Measurements from ENCODE around the gene C2CD5. TPM values are rescaled to one million over a fixed set of nuclear protein-coding genes. Genes with fewer than 3 reads are reported as not detected.

C2CD5 gene
- total and polyA plus RNA-seq, 2 donors (not counting 1 experiment from before 2014, with no cell fraction given) = 24.6 to 61.7 TPM

- H3K27ac Mint-ChIP-seq = no peak overlapping the region
- CTCF ChIA-PET = no interaction called here
These were observed 2.7 kb downstream of the C2CD5 start for GRCh38 chr12:22541496-22542155.

GRCh38 chr12:22539055-22539454 lies 5.3 kb downstream of the C2CD5 start:
- peak overlapping the region; percentile 44 for H3K27ac Mint-ChIP-seq
- peaks cover 43 to 51% of the 10 kb centered on the region in 2 donors for H3K4me1 ChIP-seq (ENCODE audit: control insufficient read depth in 2 of 2, insufficient read depth in 2 of 2, low read length in 2 of 2)
- intact Hi-C loops (cut with micrococcal nuclease) = no loop called here

More at GRCh38 chr12:22541496-22542155, 2.7 kb downstream of the C2CD5 start:
- Mint-ChIP-seq H3K27me3 (no peaks in the 10 kb centered on the region), H3K4me1 (peaks cover 51% of the 10 kb centered on the region), H3K4me3 (peak overlapping the region; percentile 6), H3K9me3 (ENCODE audit: insufficient read depth) (peaks cover 4% of the 10 kb centered on the region)
- Histone ChIP-seq H4K20me1 (ENCODE audit: control insufficient read depth, insufficient read depth, low read length, poor library complexity, severe bottlenecking) (peaks cover 4% of the 10 kb centered on the region), H3K79me2 (ENCODE audit: control insufficient read depth, insufficient read depth, low read length) (peaks cover 68% of the 10 kb centered on the region), H3K27ac (ENCODE audit: low read length in 2 of 2) (peak overlapping the region in 1 of 2 donors; percentile 93), H2AFZ (ENCODE audit: insufficient read depth, low read depth, low read length, poor library complexity, severe bottlenecking) (peak overlapping the region; percentile 24), H3K36me3 (replicated peaks in 1 of 2; ENCODE audit: control extremely low read depth in 1 of 2, control insufficient read depth in 1 of 2, extremely low read depth in 1 of 2, insufficient read depth in 2 of 2, low read length in 1 of 2) (no peaks in the 10 kb centered on the region), H3K9ac (ENCODE audit: low read length) (no peak overlapping the region), H3K4me1 (ENCODE audit: control insufficient read depth in 2 of 2, insufficient read depth in 2 of 2, low read length in 2 of 2) (peaks cover 47 to 48% of the 10 kb centered on the region in 2 donors), H3K4me2 (replicated peaks; ENCODE audit: low read depth, low read length, poor library complexity, severe bottlenecking) (peak overlapping the region; percentile 78), H3K9me3 (ENCODE audit: control extremely low read depth in 1 of 3, control insufficient read depth in 2 of 3, insufficient read depth in 1 of 3, low read length in 2 of 3) (peaks cover 0 to 11% (median 4%) of the 10 kb centered on the region in 3 donors), H3K27me3 (replicated peaks in 1 of 4; ENCODE audit: control extremely low read depth in 1 of 4, control insufficient read depth in 3 of 4, insufficient read depth in 4 of 4, low read length in 3 of 4) (no peaks in the 10 kb centered on the region), H3K4me3 (ENCODE audit: control extremely low read depth in 1 of 5, extremely low read depth in 1 of 5, insufficient read depth in 1 of 5, low read depth in 2 of 5, low read length in 4 of 5) (no peak overlapping the region)
- intact Hi-C loops (cut with micrococcal nuclease) = loop anchor here (5.0 kb wide), 4 partner anchors 379 to 1104 kb away; partner anchors contain the start of genes GOLT1B, LDHB, PYROXD1 and RECQL
- 72% methylated on average over 5 of the region's 5 CpGs for WGBS (ENCODE audit: insufficient coverage)
- ATAC-seq (ENCODE audit: low read depth) (no peak), DNase-seq (no peak)
- TF ChIP-seq EZH2 (IDR thresholded peaks at IDR 0.05; ENCODE audit: borderline replicate concordance, insufficient read depth, low read depth, low read length, poor library complexity, severe bottlenecking) = no peak
- POLR2A ChIA-PET = no interaction called here

More at GRCh38 chr12:22539055-22539454, 5.3 kb downstream of the C2CD5 start:
- peak overlapping the region; percentile 59 for H3K4me2 ChIP-seq (replicated peaks; ENCODE audit: low read depth, low read length, poor library complexity, severe bottlenecking)
- POLR2A ChIA-PET = interaction anchor here (1.3 kb wide), 1 partner anchor 86 kb away, joined by 3 read pairs; the partner anchor contains the start of gene ETNK1
- peak overlapping the region in 1 of 5 experiments; percentile 22 for H3K4me3 ChIP-seq (ENCODE audit: control extremely low read depth in 1 of 5, extremely low read depth in 1 of 5, insufficient read depth in 1 of 5, low read depth in 2 of 5, low read length in 4 of 5)
- H3K9ac ChIP-seq (ENCODE audit: low read length) = no peak overlapping the region
- peak overlapping the region; percentile 37 to 79 for H3K27ac ChIP-seq (ENCODE audit: low read length in 2 of 2)
- H3K4me1 Mint-ChIP-seq = peaks cover 59% of the 10 kb centered on the region
- TF ChIP-seq EZH2 (IDR thresholded peaks at IDR 0.05; ENCODE audit: borderline replicate concordance, insufficient read depth, low read depth, low read length, poor library complexity, severe bottlenecking) (no peak), CTCF (IDR thresholded peaks at IDR 0.05) (no peak)
- peaks cover 0 to 4% (median 4%) of the 10 kb centered on the region in 3 donors for H3K9me3 ChIP-seq (ENCODE audit: control extremely low read depth in 1 of 3, control insufficient read depth in 2 of 3, insufficient read depth in 1 of 3, low read length in 2 of 3)
- ATAC-seq (ENCODE audit: low read depth) (peak; percentile 28), DNase-seq (peak; percentile 80)
- no peaks in the 10 kb centered on the region for H3K27me3 ChIP-seq (replicated peaks in 1 of 4; ENCODE audit: control extremely low read depth in 1 of 4, control insufficient read depth in 3 of 4, insufficient read depth in 4 of 4, low read length in 3 of 4)
- CTCF ChIA-PET = interaction anchor here (2.7 kb wide), 1 partner anchor 11 kb away, joined by 17 read pairs; no protein-coding TSS in a partner anchor
- H3K4me3 Mint-ChIP-seq = peak overlapping the region; percentile 21
- peaks cover 4% of the 10 kb centered on the region for H3K9me3 Mint-ChIP-seq (ENCODE audit: insufficient read depth)
- peaks cover 0 to 2% of the 10 kb centered on the region in 2 experiments for H3K36me3 ChIP-seq (replicated peaks in 1 of 2; ENCODE audit: control extremely low read depth in 1 of 2, control insufficient read depth in 1 of 2, extremely low read depth in 1 of 2, insufficient read depth in 2 of 2, low read length in 1 of 2)
- no peaks in the 10 kb centered on the region for H3K27me3 Mint-ChIP-seq
- H3K79me2 ChIP-seq (ENCODE audit: control insufficient read depth, insufficient read depth, low read length) = peaks cover 90% of the 10 kb centered on the region
- H2AFZ ChIP-seq (ENCODE audit: insufficient read depth, low read depth, low read length, poor library complexity, severe bottlenecking) = no peak overlapping the region
- peaks cover 4% of the 10 kb centered on the region for H4K20me1 ChIP-seq (ENCODE audit: control insufficient read depth, insufficient read depth, low read length, poor library complexity, severe bottlenecking)

All from B cell (primary cell).